H9 (cell line): ENCODE results near the gene CYP2W1. TPM values are rescaled to one million over a fixed set of nuclear protein-coding genes. Genes with fewer than 3 reads are reported as not detected.

ENCODE experiments used
- DNase-seq: peaks from one replicate; pipeline ENCODE4 v3.0.0-alpha.2; 2017
- H2AFZ ChIP-seq: one replicate; pipeline ENCODE4 v1.6.1; 2013; ENCODE audit warnings: mild to moderate bottlenecking, low read length, control low read depth, moderate library complexity
- H2AK5ac ChIP-seq: 2 replicates; pipeline ENCODE4 v1.6.1; 2013; ENCODE audit warnings: low read length, control low read depth, mixed read lengths; ENCODE audit not compliant: insufficient read length
- H2BK120ac ChIP-seq: one replicate; pipeline ENCODE4 v1.6.1; 2013; ENCODE audit warnings: low read depth, mild to moderate bottlenecking, low read length, control low read depth, inconsistent platforms; ENCODE audit not compliant: poor library complexity, severe bottlenecking
- H2BK12ac ChIP-seq: 2 replicates; pipeline ENCODE4 v1.6.1; 2013; ENCODE audit warnings: low read length, control low read depth, mixed read lengths, low read depth; ENCODE audit not compliant: insufficient read length
- H2BK15ac ChIP-seq: 2 replicates; pipeline ENCODE4 v1.6.1; 2013; ENCODE audit warnings: low read depth, low read length, control low read depth
- H2BK20ac ChIP-seq: one replicate; pipeline ENCODE4 v1.6.1; 2013; ENCODE audit warnings: low read depth, mild to moderate bottlenecking, low read length, control low read depth, inconsistent platforms; ENCODE audit not compliant: poor library complexity, severe bottlenecking
- H2BK5ac ChIP-seq: 2 replicates; pipeline ENCODE4 v1.6.1; 2013; ENCODE audit warnings: low read length, control low read depth, mixed read lengths; ENCODE audit not compliant: insufficient read length
- H3K14ac ChIP-seq: 2 replicates; pipeline ENCODE4 v1.6.1; 2013; ENCODE audit warnings: low read length, control low read depth; ENCODE audit not compliant: insufficient read depth
- H3K18ac ChIP-seq: 2 replicates; pipeline ENCODE4 v1.6.1; 2013; ENCODE audit warnings: low read depth, mild to moderate bottlenecking, mixed read lengths, low read length, control low read depth; ENCODE audit not compliant: insufficient read length
- H3K23ac ChIP-seq: 2 replicates; pipeline ENCODE4 v1.6.1; 2013; ENCODE audit warnings: low read length, control low read depth, mixed read lengths, low read depth; ENCODE audit not compliant: insufficient read length
- H3K23me2 ChIP-seq: 2 replicates; pipeline ENCODE4 v1.6.1; 2013; ENCODE audit warnings: low read depth, mild to moderate bottlenecking, mixed read lengths, low read length, control low read depth; ENCODE audit not compliant: insufficient read length, poor library complexity, severe bottlenecking
- H3K27ac ChIP-seq: 2 replicates; pipeline ENCODE4 v1.5.1; 2013; ENCODE audit warnings: low read length, control low read depth, mixed read lengths, low read depth; ENCODE audit not compliant: insufficient read length
- H3K27me3 ChIP-seq: 2 replicates; pipeline ENCODE4 v1.6.1; 2013; ENCODE audit warnings: low read length, control low read depth, inconsistent platforms; ENCODE audit not compliant: insufficient read depth
- H3K4ac ChIP-seq: 2 replicates; pipeline ENCODE4 v1.6.1; 2013; ENCODE audit warnings: low read depth, mild to moderate bottlenecking, control low read depth, inconsistent platforms, low read length, moderate library complexity
- H3K4me1 ChIP-seq: 2 replicates; pipeline ENCODE4 v1.6.1; 2013; ENCODE audit warnings: low read length, control low read depth, inconsistent platforms; ENCODE audit not compliant: insufficient read depth
- H3K4me2 ChIP-seq: 2 replicates; pipeline ENCODE4 v1.6.1; 2013; ENCODE audit warnings: low read length, control low read depth, mixed read lengths; ENCODE audit not compliant: insufficient read length, insufficient read depth
- H3K56ac ChIP-seq: 2 replicates; pipeline ENCODE4 v1.6.1; 2013; ENCODE audit warnings: low read depth, mild to moderate bottlenecking, mixed read lengths, low read length, control low read depth; ENCODE audit not compliant: insufficient read length
- H3K79me1 ChIP-seq: 2 replicates; pipeline ENCODE4 v1.6.1; 2013; ENCODE audit warnings: low read depth, mild to moderate bottlenecking, moderate library complexity, low read length, control low read depth, inconsistent platforms; ENCODE audit not compliant: insufficient read depth, poor library complexity, severe bottlenecking
- H3K79me2 ChIP-seq: 2 replicates; pipeline ENCODE4 v1.6.1; 2013; ENCODE audit warnings: low read length, control low read depth, inconsistent platforms; ENCODE audit not compliant: insufficient read depth
- H3K9ac ChIP-seq: 2 replicates; pipeline ENCODE4 v1.6.1; 2013; ENCODE audit warnings: low read length, control low read depth, mixed read lengths; ENCODE audit not compliant: insufficient read length; ENCODE audit errors: extremely low read depth
- H3K9me3 ChIP-seq: one replicate; pipeline ENCODE4 v1.6.1; 2013; ENCODE audit warnings: low read depth, low read length, inconsistent platforms; ENCODE audit not compliant: control insufficient read depth
- H3T11ph ChIP-seq: one replicate; pipeline ENCODE4 v1.6.1; 2013; ENCODE audit warnings: mild to moderate bottlenecking, low read length, control low read depth, inconsistent platforms
- H4K20me1 ChIP-seq: one replicate; pipeline ENCODE4 v1.6.1; 2013; ENCODE audit not compliant: control insufficient read depth, insufficient read length, insufficient read depth
- H4K5ac ChIP-seq: 2 replicates; pipeline ENCODE4 v1.6.1; 2013; ENCODE audit warnings: low read depth, mild to moderate bottlenecking, mixed read lengths, low read length, control low read depth; ENCODE audit not compliant: insufficient read length
- H4K8ac ChIP-seq: replicated peaks from 2 replicates; pipeline ENCODE4 v1.6.1; 2013; ENCODE audit warnings: low read length, control low read depth, mixed read lengths, low read depth; ENCODE audit not compliant: insufficient read length
- H4K91ac ChIP-seq: 2 replicates; pipeline ENCODE4 v1.6.1; 2013; ENCODE audit warnings: low read depth, mild to moderate bottlenecking, moderate library complexity, mixed read lengths, low read length, control low read depth; ENCODE audit not compliant: insufficient read length
- H3K27ac Mint-ChIP-seq, 3 experiments: 2 replicates in 2 of 3; 3 replicates in 1 of 3; pipeline ENCODE4 v1.8.0; 2020 to 2021; ENCODE audit warnings: mixed read lengths in 3 of 3, mild to moderate bottlenecking in 1 of 3, moderate library complexity in 1 of 3
- H3K27me3 Mint-ChIP-seq: 2 replicates; pipeline ENCODE4 v1.8.0; 2021; ENCODE audit warnings: low read depth, mild to moderate bottlenecking, moderate library complexity, mixed read lengths
- H3K36me3 Mint-ChIP-seq, 3 experiments: 2 replicates in 2 of 3; 3 replicates in 1 of 3; pipeline ENCODE4 v1.8.0; 2020 to 2021; ENCODE audit warnings: low read depth in 3 of 3, mixed read lengths in 3 of 3; ENCODE audit not compliant: insufficient read depth in 1 of 3
- H3K4me1 Mint-ChIP-seq, 2 experiments: 2 replicates each; pipeline ENCODE4 v1.8.0; 2020; ENCODE audit warnings: mixed read lengths in 2 of 2
- H3K4me3 Mint-ChIP-seq, 2 experiments: 2 replicates in 1 of 2; 3 replicates in 1 of 2; pipeline ENCODE4 v1.8.0; 2020 to 2021; ENCODE audit warnings: mild to moderate bottlenecking in 2 of 2, mixed read lengths in 2 of 2, moderate library complexity in 1 of 2
- H3K9me3 Mint-ChIP-seq, 2 experiments: 2 replicates in 1 of 2; 3 replicates in 1 of 2; pipeline ENCODE4 v1.8.0; 2020; ENCODE audit warnings: mild to moderate bottlenecking in 2 of 2, mixed read lengths in 2 of 2, moderate library complexity in 1 of 2
- WGBS: extraction: QIAGEN DNeasy Blood & Tissue Kit; methylation state at CpG from one replicate; pipeline ENCODE4 v1.1.7; 2013; ENCODE audit warnings: missing lambda C conversion rate, low lambda C conversion rate, mixed read lengths; ENCODE audit not compliant: insufficient read length; ENCODE audit errors: extremely low coverage; 5-methylcytosine and 5-hydroxymethylcytosine counted together
- total RNA-seq: library from RNA; stranded (reverse); gene quantifications from 2 replicates; pipeline ENCODE4 v1.2.1, GENCODE V29; 2021
- TF ChIP-seq, protein P1 (sequence below): fragments of 200-600 bp; sonication (generic); conservative IDR thresholded peaks from 3 replicates; pipeline ENCODE4 v1.8.0; 2021; ENCODE audit warnings: antibody characterized with exemption, mild to moderate bottlenecking

Gene CYP2W1
- total RNA-seq, 1 experiment from 2014 or later = not detected

DNA sequence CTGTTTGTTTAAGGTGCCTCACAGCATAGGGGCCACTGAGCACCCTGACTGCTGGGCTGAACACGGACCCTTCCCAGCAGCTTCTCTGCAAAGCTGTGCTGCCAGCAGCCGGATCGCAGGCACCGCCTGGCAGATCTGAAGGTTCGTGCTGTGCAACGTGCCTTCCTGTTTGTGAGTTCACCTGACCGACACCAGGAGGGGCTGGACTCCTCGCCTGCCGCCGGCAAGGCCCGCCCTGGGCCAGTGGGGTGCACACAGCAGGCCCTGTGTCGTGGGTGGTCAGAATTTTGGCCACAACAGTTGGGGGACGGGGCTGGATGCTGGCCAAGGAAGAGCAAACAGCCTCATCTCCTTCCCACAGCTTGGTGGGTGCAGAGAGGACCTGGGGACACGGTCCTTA is 12.6 kb downstream of the CYP2W1 start:
- Histone ChIP-seq H3K27me3 (no peaks in the 10 kb centered on the region), H3K9ac (no peak overlapping the region), H2BK5ac (no peak overlapping the region), H2BK120ac (no peak overlapping the region), H2AFZ (no peak overlapping the region), H2AK5ac (no peak overlapping the region), H4K5ac (no peak overlapping the region), H3K79me1 (no peaks in the 10 kb centered on the region), H2BK20ac (no peak overlapping the region), H3K56ac (no peak overlapping the region), H3K9me3 (no peaks in the 10 kb centered on the region), H2BK12ac (no peak overlapping the region), H4K20me1 (no peaks in the 10 kb centered on the region), H3K79me2 (no peaks in the 10 kb centered on the region), H3K23me2 (no peaks in the 10 kb centered on the region), H4K8ac (no peak overlapping the region), H2BK15ac (no peak overlapping the region), H3K14ac (no peak overlapping the region), H3K27ac (no peak overlapping the region), H3K18ac (no peak overlapping the region), H3K4me1 (no peaks in the 10 kb centered on the region), H3T11ph (no peak overlapping the region), H3K4me2 (no peak overlapping the region), H3K4ac (no peak overlapping the region), H4K91ac (no peak overlapping the region), H3K23ac (no peak overlapping the region)
- DNase-seq = no peak
- no CpG with 5 or more reads among the region's 14 CpGs for WGBS
- Mint-ChIP-seq H3K4me3 (no peak overlapping the region), H3K27me3 (no peaks in the 10 kb centered on the region; the same call in 1 of the 2 replicates), H3K27ac (peak overlapping the region in 1 of 3 experiments; percentile 81; a peak in 1 of 7 replicates), H3K4me1 (peaks cover 0 to 13% of the 10 kb centered on the region in 2 experiments; a peak in 3 of 4 replicates), H3K36me3 (peaks cover 0 to 9% (median 8%) of the 10 kb centered on the region in 3 experiments; a peak in 3 of 7 replicates), H3K9me3 (no peaks in the 10 kb centered on the region)
- TF ChIP-seq, protein P1, sequence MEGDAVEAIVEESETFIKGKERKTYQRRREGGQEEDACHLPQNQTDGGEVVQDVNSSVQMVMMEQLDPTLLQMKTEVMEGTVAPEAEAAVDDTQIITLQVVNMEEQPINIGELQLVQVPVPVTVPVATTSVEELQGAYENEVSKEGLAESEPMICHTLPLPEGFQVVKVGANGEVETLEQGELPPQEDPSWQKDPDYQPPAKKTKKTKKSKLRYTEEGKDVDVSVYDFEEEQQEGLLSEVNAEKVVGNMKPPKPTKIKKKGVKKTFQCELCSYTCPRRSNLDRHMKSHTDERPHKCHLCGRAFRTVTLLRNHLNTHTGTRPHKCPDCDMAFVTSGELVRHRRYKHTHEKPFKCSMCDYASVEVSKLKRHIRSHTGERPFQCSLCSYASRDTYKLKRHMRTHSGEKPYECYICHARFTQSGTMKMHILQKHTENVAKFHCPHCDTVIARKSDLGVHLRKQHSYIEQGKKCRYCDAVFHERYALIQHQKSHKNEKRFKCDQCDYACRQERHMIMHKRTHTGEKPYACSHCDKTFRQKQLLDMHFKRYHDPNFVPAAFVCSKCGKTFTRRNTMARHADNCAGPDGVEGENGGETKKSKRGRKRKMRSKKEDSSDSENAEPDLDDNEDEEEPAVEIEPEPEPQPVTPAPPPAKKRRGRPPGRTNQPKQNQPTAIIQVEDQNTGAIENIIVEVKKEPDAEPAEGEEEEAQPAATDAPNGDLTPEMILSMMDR = no peak
